ENCODE data around the gene OLFML2A.

GRCh38 chr9:124863371-124863871 lies 86.5 kb downstream of the OLFML2A start:
- TF ChIP-seq POLR2A (IDR thresholded peaks at IDR 0.05) (no peak), EP300 (IDR thresholded peaks at IDR 0.05) (no peak)
- TF ChIP-seq, protein P1, sequence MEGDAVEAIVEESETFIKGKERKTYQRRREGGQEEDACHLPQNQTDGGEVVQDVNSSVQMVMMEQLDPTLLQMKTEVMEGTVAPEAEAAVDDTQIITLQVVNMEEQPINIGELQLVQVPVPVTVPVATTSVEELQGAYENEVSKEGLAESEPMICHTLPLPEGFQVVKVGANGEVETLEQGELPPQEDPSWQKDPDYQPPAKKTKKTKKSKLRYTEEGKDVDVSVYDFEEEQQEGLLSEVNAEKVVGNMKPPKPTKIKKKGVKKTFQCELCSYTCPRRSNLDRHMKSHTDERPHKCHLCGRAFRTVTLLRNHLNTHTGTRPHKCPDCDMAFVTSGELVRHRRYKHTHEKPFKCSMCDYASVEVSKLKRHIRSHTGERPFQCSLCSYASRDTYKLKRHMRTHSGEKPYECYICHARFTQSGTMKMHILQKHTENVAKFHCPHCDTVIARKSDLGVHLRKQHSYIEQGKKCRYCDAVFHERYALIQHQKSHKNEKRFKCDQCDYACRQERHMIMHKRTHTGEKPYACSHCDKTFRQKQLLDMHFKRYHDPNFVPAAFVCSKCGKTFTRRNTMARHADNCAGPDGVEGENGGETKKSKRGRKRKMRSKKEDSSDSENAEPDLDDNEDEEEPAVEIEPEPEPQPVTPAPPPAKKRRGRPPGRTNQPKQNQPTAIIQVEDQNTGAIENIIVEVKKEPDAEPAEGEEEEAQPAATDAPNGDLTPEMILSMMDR (IDR thresholded peaks at IDR 0.05), result no peak
